Measurements from ENCODE around the gene CAMSAP2.

- no peak for TF ChIP-seq CTCF (IDR thresholded peaks at IDR 0.05; ENCODE audit: insufficient read depth, low read depth, low read length)
- no peak for TF ChIP-seq EZH2 (IDR thresholded peaks at IDR 0.05; ENCODE audit: insufficient read depth, low read length)
Measured at GRCh38 chr1:200838676-200839445, 100.2 kb downstream of the CAMSAP2 start.
